Gastroesophageal sphincter (tissue), 4 donors: Measurements from ENCODE around the gene NPHP4. TPM values are rescaled to one million over a fixed set of nuclear protein-coding genes. Genes with fewer than 3 reads are reported as not detected.

Experiments
- ATAC-seq: fragments of 150-250 bp; one replicate; pipeline ENCODE4 v1.9.1; 2016; ENCODE audit warnings: mild to moderate bottlenecking, moderate library complexity
- H3K27ac ChIP-seq, 4 donors: fragments of 200-600 bp; sonication (generic) in 3 of 4; 1 replicate in 3 of 4; 2 replicates in 1 of 4; pipeline ENCODE4 v1.5.1; 2016 to 2019
- H3K27me3 ChIP-seq: fragments of 200-600 bp; sonication (generic); one replicate; pipeline ENCODE4 v1.5.1; 2019
- H3K36me3 ChIP-seq, 2 donors: fragments of 200-600 bp; sonication (generic); one replicate each; pipeline ENCODE4 v1.5.1; 2019; ENCODE audit warnings: control low read depth in 1 of 2
- H3K4me1 ChIP-seq, 3 donors: fragments of 200-600 bp; sonication (generic); 1 replicate in 2 of 3; 2 replicates in 1 of 3; pipeline ENCODE4 v1.5.1; 2016 to 2019; ENCODE audit warnings: control low read depth in 2 of 3
- H3K4me3 ChIP-seq, 2 donors: fragments of 200-600 bp; sonication (generic); one replicate each; pipeline ENCODE4 v1.5.1; 2019; ENCODE audit warnings: mild to moderate bottlenecking in 1 of 2, moderate library complexity in 1 of 2
- H3K9me3 ChIP-seq, 3 donors: fragments of 200-600 bp; sonication (generic); one replicate each; pipeline ENCODE4 v1.5.1; 2017 to 2019; ENCODE audit warnings: control low read depth in 2 of 3
- EP300 ChIP-seq: sonication (generic); formaldehyde crosslinking; IDR thresholded peaks from one replicate; pipeline ENCODE4 v1.6.1; 2017; ENCODE audit warnings: antibody characterized with exemption, mild to moderate bottlenecking
- POLR2A ChIP-seq, 2 donors: fragments of 450-650 bp; IDR thresholded peaks; one replicate each; pipeline ENCODE4 v1.6.1; 2017; ENCODE audit warnings: antibody characterized with exemption in 2 of 2, mild to moderate bottlenecking in 2 of 2, moderate library complexity in 1 of 2
- POLR2AphosphoS5 ChIP-seq: sonication (generic); formaldehyde crosslinking; IDR thresholded peaks from one replicate; pipeline ENCODE4 v1.6.1; 2017; ENCODE audit warnings: antibody characterized with exemption
- WGBS, 2 donors: methylation state at CpG; one replicate each; pipeline ENCODE4 v1.1.5; 2018; ENCODE audit warnings: low coverage in 1 of 2; 5-methylcytosine and 5-hydroxymethylcytosine counted together
- total RNA-seq, 4 donors: library from RNA; depleted of rRNA; stranded (reverse); fragments of >200 nt; gene quantifications; one replicate each; pipeline ENCODE4 v1.1.0, GENCODE V29; 2016
- TF ChIP-seq, protein P1 (sequence below), 4 experiments: fragments of 200-600 bp in 2 of 4; fragments of 450-650 bp in 2 of 4; sonication (generic) in 1 of 4; IDR thresholded peaks; one replicate each; pipeline ENCODE4 v1.5.1; 2017 to 2019; ENCODE audit warnings: antibody characterized with exemption in 4 of 4, mild to moderate bottlenecking in 2 of 4, moderate library complexity in 2 of 4

NPHP4 gene
- total RNA-seq, 4 donors from 2014 or later = 5.7 to 9.7 (median 6.2) TPM

DNA sequence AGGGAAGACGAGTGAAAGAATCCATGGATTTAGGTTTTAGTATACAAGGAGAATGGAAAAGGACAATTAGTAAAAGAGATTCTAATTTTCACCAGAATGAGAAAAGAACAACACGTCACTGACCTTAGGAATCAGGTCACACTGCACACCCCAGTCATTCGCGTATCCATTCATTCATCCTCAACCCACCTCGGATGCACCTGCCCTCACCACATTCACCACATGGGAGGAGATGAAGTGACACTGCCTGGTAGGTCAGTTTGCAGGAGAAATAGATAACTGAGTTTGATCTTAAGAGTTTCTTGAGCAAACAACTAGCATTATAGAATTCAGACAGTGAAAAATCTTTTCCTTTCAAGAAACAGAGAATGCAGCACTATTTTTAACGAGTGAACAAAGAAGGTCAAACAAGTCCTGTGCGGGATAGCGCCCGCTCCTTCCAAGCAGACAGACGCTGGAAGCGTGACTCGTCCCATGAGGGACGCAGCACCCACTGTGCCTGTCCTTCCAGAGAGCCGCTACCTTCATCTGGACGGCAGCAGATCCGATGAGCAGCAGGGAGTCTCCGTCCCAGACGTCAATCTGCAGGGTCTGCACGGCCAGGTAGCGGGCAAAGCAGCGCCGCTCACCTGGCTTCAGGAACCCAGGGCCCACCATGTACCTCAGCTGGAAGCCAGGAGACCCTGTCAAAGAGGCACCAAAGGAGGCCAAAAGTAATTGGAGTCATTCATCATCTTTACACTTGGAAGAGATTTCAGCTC is 101.7 kb downstream of the NPHP4 start:
- H3K4me3 ChIP-seq = no peak overlapping the region
- H3K9me3 ChIP-seq = no peaks in the 10 kb centered on the region
- WGBS, 2 donors = 79 to 81% methylated on average over 8 to 14 of the region's 22 CpGs
- no peak for ATAC-seq
- peaks cover 0 to 66% of the 10 kb centered on the region in 2 donors for H3K36me3 ChIP-seq
- no peaks in the 10 kb centered on the region for H3K27me3 ChIP-seq
- no peaks in the 10 kb centered on the region for H3K4me1 ChIP-seq
- TF ChIP-seq POLR2AphosphoS5 (no peak), EP300 (no peak), POLR2A (IDR thresholded peaks at IDR 0.05) (no peak)
- TF ChIP-seq, protein P1, sequence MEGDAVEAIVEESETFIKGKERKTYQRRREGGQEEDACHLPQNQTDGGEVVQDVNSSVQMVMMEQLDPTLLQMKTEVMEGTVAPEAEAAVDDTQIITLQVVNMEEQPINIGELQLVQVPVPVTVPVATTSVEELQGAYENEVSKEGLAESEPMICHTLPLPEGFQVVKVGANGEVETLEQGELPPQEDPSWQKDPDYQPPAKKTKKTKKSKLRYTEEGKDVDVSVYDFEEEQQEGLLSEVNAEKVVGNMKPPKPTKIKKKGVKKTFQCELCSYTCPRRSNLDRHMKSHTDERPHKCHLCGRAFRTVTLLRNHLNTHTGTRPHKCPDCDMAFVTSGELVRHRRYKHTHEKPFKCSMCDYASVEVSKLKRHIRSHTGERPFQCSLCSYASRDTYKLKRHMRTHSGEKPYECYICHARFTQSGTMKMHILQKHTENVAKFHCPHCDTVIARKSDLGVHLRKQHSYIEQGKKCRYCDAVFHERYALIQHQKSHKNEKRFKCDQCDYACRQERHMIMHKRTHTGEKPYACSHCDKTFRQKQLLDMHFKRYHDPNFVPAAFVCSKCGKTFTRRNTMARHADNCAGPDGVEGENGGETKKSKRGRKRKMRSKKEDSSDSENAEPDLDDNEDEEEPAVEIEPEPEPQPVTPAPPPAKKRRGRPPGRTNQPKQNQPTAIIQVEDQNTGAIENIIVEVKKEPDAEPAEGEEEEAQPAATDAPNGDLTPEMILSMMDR (IDR thresholded peaks at IDR 0.05) = no peak
- H3K27ac ChIP-seq = no peak overlapping the region

DNA sequence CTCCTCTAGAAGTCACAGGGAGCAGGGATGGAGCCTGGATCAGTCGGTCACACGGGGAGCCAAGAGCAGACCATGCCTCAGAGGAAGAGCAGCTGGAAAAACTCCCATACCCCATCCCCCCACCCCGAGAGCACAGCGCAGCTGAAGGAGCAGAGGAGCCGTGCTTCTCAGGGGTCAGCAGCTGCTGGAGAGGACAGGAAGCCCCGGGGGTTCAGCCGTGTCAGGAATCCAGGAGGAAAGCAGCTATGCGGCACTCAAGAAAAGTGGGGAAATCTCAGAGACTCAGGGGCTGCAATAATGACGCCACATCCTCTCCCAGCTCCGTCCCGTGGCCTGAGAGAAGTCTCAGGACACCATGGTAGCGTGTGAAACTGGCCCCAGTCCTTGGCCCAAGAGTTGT is 102.3 kb downstream of the NPHP4 start:
- WGBS, 2 donors = 60 to 100% methylated on average over 1 of the region's 12 CpGs
- H3K36me3 ChIP-seq = peaks cover 0 to 66% of the 10 kb centered on the region in 2 donors
- H3K27ac ChIP-seq = no peak overlapping the region
- no peak for ATAC-seq
- no peaks in the 10 kb centered on the region for H3K27me3 ChIP-seq
- TF ChIP-seq EP300 (no peak), POLR2AphosphoS5 (no peak), POLR2A (IDR thresholded peaks at IDR 0.05) (no peak)
- TF ChIP-seq, protein P1 (IDR thresholded peaks at IDR 0.05) = no peak
- no peaks in the 10 kb centered on the region for H3K4me1 ChIP-seq
- H3K4me3 ChIP-seq = no peak overlapping the region
- H3K9me3 ChIP-seq = no peaks in the 10 kb centered on the region

GRCh38 chr1:5889462-5889861 is 102.8 kb downstream of the NPHP4 start:
- Histone ChIP-seq H3K9me3 (no peaks in the 10 kb centered on the region), H3K36me3 (peaks cover 0 to 65% of the 10 kb centered on the region in 2 donors), H3K4me3 (no peak overlapping the region), H3K27me3 (no peaks in the 10 kb centered on the region), H3K27ac (no peak overlapping the region), H3K4me1 (no peaks in the 10 kb centered on the region)
- TF ChIP-seq POLR2AphosphoS5 (no peak), EP300 (no peak), POLR2A (IDR thresholded peaks at IDR 0.05) (no peak)
- TF ChIP-seq, protein P1 (IDR thresholded peaks at IDR 0.05) = no peak
- no peak for ATAC-seq
- 89% methylated on average over 8 of the region's 12 CpGs; no CpG with 5 or more reads in 1 of the 2 donors for WGBS, 2 donors

- TF ChIP-seq POLR2A (IDR thresholded peaks at IDR 0.05) = no peak
- no peak for TF ChIP-seq POLR2AphosphoS5
- no peak for TF ChIP-seq EP300
- TF ChIP-seq, protein P1 (IDR thresholded peaks at IDR 0.05) = no peak
- no peak overlapping the region for H3K4me3 ChIP-seq
- ATAC-seq = no peak
- 100% methylated on average over 3 of the region's 13 CpGs; no CpG with 5 or more reads in 1 of the 2 donors for WGBS, 2 donors
- H3K36me3 ChIP-seq = peaks cover 0 to 68% of the 10 kb centered on the region in 2 donors
- no peak overlapping the region for H3K27ac ChIP-seq
- no peaks in the 10 kb centered on the region for H3K9me3 ChIP-seq
- H3K27me3 ChIP-seq = no peaks in the 10 kb centered on the region
- H3K4me1 ChIP-seq = no peaks in the 10 kb centered on the region
Observed at GRCh38 chr1:5888606-5889211, 103.5 kb downstream of the NPHP4 start.
